CD4-positive, alpha-beta T cell treated with Interleukin-2 at 100 ng/mL for 4 hours (primary cell): ENCODE results near the gene ASXL1.
A peak's percentile ranks its signal among the peaks of the same experiment; 100 is the strongest.
"Not testable (repeated sequence)": the region's sequence is repeated elsewhere in the genome, so short reads cannot be mapped to it uniquely, and the experiment has no call there.

ENCODE experiments used
- DNase-seq: peaks from one replicate; pipeline ENCODE4 v3.0.0-alpha.2; 2020; ENCODE audit warnings: low spot score

Gene ASXL1

GRCh38 chr20:32357869-32358631, at the start of gene ASXL1:
Gene ASXL1 (plus strand): TSS chr20:32358331. CDS start chr20:32358776, 445 bp downstream.
- DNase-seq = peak; percentile 97

DNA sequence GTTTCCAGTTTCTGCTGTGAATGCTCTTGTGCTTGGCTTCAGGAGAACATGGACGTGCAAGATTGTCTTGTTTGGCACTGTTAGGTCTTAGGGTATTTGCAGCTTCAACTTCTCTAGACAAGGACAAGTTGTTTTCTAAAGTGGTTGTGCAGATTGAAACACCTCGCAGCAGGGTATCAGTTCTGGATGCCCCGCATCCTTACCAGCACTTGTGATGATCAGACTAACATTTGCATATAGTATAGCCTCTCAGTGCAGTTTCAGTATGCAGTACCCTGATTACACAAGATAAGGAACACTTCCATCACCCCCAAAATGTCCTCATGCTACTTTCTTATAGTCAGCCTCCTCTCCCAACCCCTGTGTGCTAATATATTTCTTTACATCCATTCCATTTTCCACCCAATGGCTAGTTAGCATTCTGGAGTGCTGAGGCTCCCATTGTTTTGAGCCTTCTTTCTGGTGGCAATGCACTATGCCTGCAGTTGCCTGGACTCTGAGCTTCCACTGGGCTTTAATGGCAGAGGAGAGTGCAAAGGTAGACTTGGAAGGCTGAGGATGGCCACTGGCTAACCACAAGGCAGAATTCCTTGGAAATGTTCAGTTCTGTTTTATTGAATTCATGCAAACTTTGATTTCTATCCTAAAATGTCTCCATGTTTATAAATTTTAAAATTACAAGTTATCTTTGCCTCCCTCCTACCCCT, 45.3 kb upstream of the ASXL1 start:
- DNase-seq = no peak

DNA sequence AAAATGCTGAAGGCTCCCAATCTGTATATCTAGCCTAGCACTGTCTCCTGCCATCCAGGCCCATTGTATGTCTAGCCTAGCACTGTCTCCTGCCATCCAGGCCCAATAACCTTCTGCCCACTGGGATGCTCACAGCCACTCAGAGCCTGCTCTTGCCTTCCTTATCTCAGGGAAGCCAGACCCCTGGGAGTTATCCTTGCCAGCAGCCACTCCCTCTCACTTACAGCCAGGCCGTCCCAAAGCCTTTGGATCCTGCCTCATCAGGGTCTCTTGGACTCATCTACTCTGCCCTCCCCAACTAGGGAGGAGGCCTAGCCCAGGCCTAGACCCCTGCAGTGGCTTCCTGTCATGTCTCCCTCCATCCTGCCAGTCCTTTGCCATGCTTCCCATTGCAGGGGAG, 43.4 kb upstream of the ASXL1 start:
- no peak for DNase-seq

GRCh38 chr20:32315399-32315798, 42.7 kb upstream of the ASXL1 start:
- DNase-seq = no peak

DNA sequence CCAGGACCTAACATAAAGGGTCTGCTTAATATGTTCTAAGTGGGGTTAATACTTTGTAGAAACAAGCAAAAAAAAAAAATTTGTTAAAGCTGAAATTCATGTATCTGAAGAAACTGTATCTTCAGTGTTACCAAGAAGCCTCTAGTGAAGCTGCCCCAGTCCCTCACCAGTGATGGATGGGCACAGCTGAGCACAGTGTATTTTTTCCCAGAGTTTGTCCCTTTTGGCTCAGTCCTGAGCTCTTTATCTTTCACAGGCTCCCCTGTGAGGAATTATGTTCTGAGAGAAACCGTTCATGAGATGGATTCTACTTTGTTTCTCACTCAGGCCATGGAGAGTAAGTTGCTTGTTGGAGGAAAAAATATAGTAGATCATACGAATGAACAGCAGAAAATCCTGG, 42.2 kb upstream of the ASXL1 start:
- DNase-seq = no peak

GRCh38 chr20:32316667-32317066, 41.5 kb upstream of the ASXL1 start:
- DNase-seq = no peak

DNA sequence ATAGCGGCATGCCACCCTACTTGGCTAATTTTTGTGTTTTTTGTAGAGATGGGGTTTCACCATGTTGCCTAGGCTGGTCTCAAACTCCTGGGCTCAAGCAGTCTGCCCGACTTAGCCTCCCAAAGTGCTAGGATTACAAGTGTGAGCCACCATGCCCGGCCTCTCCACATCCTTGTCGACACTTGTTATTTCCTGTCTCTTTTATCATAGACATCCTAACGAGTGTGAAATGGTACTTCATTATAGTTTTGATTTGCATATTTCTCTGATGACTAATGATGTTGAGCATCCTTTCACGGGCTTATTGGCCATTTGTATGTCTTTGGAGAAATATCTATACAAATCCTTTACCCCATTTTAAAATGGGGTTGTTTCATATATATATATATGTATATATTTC, 39.0 kb upstream of the ASXL1 start:
- peak; percentile 12 for DNase-seq

- DNase-seq = no peak
These were observed 37.8 kb upstream of the ASXL1 start for GRCh38 chr20:32320305-32320704.

- no peak for DNase-seq
These were observed 36.7 kb upstream of the ASXL1 start for GRCh38 chr20:32321390-32321789.

DNA sequence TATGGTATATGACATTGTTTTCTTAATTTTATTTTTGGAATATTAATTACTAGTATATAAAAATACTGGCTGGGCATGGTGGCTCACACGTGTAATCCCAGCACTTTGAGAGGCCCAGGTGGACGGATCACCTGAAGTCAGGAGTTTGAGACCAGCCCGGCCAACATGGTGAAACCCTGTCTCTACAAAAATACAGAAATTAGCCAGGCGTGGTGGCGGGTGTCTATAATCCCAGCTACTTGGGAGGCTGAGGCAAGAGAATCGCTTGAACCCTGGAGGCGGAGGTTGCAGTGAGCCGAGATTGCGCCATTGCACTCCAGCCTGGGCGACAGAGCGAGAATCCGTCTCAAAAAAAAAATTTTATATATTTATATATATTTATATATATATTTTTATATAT, 35.9 kb upstream of the ASXL1 start:
- DNase-seq = not testable (repeated sequence)

DNA sequence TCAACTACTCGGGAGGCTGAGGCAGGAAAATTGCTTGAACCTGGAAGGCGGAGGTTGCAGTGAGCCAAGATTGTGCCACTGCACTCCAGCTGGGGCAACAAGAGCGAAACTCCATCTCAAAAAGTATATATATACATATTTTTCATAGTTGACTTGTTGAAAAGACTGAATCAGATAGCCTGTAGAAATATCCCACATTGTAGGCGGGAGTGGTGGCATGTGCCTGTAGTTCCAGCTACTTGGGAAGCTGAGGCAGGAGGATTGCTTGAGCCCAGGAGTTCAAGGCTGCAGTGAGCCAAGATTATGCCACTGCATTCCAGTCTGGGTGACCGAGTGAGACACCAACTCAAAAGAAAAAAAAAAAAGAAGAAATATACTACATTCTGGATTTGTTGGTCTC, 34.4 kb upstream of the ASXL1 start:
- not testable (repeated sequence) for DNase-seq

DNA sequence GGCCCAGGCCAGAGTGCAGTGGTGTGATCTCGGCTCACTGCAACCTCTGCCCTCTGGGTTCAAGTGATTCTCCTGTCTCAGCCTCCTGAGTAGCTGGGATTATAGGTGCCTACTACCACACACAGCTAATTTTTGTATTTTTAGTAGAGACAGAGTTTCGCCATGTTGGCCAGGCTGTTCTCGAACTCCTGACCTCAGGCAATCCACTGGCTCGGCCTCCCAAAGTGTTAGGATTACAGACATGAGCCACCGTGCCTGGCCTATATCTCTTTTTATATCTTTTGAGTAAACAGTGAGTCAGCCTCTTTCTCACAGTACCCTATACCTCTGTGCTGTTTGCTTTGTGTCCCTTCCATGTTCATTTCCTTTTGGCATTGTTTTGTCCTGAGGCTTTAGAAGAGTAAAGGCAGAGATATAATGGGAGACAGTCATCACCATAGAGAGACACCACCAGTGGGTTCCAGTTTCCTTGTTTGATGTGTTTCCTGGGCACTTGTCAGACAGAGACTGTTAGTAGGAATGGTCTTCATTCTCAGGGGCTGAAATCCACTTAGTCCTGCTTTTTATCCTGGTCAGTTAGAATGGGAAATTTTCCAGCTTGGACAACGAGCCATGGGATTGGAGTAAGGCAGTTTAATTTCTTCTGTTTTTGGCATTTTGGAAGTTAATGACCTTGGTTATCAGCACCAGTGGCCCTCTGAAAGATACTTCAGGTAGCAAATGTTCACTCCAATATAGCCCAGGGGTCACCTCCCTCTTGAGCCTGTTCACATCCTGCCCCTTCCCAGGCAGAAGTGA, 32.2 kb upstream of the ASXL1 start:
- no peak for DNase-seq

GRCh38 chr20:32326504-32326845, 31.7 kb upstream of the ASXL1 start:
- no peak for DNase-seq

DNA sequence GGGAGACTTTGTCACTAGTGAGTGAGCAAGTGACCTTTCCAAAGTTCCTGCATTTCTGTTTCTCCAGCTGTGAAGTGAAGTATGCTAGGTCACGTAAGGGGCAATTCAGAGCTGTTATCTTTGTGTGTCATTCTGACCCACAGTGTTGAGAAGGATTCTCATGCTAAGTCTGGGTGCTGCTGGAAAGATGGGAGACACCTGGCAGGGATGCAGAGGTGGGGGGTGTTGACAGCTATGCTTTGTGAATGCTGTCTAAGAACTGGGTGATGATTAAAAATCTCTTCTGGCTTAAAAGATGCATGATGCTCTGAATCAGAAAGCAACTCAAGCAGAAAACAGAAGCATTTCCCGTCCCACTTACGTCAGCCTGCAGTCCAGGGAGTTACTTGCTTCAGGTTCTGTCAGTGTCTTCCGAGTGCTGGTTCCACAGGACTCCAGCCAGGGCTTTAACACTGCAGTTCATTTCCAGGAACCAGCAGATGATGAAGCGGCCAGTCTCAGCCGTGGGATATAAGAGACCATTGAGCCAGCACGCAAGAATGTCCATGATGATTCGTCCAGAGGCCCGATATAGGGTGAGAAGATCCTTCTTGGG, 30.9 kb upstream of the ASXL1 start:
- DNase-seq = no peak

GRCh38 chr20:32329817-32330554, 28.1 kb upstream of the ASXL1 start:
- DNase-seq = no peak

DNA sequence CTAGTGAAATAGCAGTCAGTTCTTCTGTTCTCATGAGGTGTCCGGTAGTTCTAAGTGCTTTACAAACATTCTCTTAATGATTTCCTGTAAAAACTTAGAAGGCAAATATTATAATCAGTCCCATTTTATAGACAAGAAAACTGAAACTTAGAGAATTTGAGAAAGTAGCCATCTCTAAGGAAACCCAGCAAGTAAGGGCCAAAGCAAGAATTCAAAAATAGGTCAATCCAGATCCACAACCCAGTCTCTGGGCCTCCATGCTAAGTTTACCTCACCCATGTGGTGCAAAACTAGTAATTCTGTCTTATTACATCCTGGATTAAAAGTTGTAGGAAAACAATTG, 27.6 kb upstream of the ASXL1 start:
- no peak for DNase-seq

DNA sequence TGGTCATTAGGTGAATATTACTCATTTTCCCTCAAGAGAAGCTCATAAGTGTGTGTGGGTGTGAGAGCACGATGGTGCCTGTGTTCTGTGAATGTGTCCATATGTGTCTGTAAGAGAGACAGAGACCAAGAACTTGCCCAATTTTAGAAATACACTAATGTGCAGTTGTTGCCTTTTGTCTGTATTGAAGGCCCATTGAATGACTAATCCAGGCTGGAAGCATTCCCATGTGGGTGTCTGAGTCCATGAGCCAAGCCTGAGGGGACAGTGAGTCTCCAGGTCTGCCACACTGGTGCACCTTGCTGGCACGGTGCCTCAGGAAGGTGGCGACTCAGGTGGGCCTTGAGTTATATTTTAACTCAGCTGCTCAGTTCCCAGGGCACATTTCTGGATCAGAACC, 25.5 kb upstream of the ASXL1 start:
- DNase-seq = no peak

GRCh38 chr20:32333181-32333987, 24.7 kb upstream of the ASXL1 start:
- DNase-seq = peak; percentile 43

- peak; percentile 63 for DNase-seq
These were observed 23.9 kb upstream of the ASXL1 start for GRCh38 chr20:32333988-32334885.

- DNase-seq = peak; percentile 38
These were observed 21.2 kb upstream of the ASXL1 start for GRCh38 chr20:32336918-32337347.
